Ramos (cell line): ENCODE results near the gene DENND6B.

Source experiments
- in situ Hi-C: fragments of 300-500 bp; cut with MboI; formaldehyde crosslinking; loops from one replicate; pipeline ENCODE4 v1.14.3; 2022; ENCODE audit warnings: low sequenced_read_pairs; ENCODE audit not compliant: unreplicated experiment

The DENND6B gene

DNA sequence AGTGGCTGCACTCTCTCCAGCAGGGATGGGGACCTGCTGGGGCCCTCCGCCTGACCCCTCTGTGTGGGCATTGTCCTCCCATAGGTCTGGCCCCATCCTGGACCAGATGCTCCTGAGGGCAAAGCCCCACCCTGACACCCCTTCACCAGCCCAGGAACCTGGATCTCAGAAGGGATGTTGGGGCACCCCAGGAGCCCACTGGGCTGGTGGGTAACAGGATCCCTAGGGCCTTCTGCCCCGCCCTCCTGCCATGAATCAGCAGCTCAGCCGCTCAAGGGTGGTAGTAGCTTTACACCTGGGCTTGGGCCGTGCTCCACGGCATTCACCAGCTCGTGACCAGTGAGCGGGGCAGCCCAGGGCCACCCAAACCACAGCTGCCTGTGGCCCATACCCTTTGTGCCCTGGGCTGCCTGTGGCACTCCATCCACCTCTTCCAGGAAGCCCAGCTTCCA, 64.3 kb downstream of the DENND6B start:
- in situ Hi-C loops, result no loop called here

DNA sequence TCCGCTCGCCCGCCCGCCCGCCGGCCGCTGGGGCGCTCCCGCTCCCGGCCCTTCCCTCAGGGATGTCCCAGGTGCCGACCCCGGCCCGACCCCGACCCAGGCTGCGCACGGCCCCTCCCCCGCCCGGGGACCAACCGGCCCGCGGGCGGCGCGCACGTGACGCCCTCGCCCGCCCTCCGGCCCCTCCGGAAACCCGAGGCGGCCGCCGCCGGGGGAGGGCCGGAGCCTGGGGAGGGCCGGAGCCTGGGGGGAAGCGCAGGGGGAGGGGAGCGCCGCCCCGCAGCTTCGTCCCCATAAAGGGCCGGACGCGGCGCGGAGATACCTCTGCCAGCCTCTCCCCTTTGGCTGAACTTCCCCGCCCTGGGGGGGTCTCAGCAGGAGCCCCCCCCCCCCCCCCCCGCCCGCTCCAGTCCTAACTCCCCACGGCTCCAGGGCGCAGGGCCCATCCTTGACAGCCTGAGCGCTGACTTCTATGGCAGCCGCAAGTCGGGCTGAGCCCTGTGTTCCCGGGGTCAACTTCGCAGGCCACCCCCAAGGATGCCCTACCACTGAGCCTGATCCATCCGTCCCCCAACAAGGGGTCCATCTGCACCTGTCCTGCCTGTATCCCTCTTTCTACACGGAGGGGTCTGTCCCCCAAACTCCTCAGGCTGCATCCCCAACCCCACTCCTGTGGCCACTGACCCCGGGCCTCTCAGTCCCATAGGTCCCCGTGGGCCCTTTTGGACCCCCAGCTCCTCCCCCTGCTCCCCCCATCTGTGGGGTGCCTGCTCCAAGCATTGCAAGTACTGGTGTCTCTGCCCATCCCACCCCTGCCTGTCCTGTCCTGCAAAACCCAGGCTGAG, 65.0 kb downstream of the DENND6B start, which contains the start of gene MAPK12:
MAPK12 (minus strand) TSS at position 69 of the 845 bp plus-strand sequence. CDS start 174 bp downstream, outside the sequence.
- in situ Hi-C loops, result no loop called here

DNA sequence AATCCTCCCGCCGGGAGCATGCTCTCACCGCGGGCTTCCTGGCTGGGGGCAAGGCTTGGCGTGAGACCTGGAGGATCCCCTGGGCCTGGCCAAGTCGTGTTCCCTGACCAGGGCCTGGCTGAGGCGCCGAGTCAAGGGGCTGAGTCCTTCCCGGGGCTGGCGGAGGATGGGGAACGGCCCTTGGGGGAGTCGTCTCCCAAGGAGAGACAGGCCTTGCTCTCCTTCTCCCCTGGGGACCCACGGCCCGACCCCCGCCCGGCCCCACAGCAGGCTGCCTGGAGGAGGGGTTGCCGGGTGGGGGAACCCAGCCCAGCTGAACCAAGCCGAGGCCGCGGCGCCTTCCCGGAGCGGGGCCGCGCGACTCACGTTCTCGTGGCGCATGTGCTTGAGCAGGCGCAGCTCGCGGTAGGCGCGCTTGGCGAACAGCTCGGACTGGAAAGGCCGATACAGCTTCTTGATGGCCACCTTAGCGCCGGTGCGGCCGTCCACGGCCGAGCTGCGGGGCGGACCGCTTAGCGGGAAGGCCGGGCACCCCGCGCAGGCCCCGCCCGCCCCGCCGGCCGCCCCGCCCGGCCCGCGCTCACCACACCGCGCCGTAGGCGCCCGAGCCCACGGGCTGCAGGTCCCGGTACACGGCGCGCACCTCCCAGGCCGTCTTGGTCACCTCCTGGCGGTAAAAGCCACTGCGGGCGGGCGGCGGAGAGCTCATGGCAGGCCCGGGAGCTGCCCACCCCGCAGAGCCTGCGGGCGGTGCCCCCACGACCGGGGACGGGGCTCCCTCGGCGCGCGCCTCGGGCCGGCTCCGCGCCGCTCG, 65.8 kb downstream of the DENND6B start:
- in situ Hi-C loops, result no loop called here

DNA sequence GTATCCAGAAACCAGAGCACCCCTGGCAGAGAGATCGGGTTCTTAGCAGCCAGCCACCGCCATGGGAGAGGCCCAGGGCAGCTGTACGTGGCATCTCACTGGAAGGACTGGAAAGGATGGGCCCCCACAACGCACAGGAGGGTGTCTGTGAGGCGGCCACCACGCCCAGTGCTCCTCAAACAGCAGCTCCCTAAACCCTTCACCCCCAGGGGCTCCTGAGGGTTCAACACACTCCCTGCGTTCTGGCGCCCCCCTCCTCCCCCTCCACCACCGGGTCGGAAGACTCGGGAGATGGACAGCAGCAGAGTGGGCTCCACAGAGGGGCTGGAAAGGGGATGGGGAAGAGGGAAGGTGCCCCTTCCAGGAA, 66.4 kb downstream of the DENND6B start:
- in situ Hi-C loops, result no loop called here

DNA sequence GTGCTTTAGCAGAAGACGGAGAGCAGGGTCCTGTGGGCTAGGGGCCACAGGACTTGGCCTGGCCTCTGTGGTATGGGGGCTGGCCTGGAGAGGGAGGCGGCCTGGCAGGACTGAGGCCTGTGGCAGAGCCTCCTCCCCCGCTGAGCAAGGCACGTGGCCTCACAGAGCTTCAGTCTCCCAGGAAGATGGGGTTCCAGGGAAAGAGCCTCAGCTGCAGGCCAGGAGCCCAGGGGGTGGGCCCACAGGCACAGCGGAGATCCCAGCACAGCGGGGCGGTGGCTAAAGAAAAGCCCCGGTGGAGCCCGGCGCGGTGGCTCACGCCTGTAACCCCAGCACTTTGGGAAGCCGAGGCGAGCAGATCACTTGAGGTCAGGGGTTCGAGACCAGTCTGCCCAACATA, 67.5 kb downstream of the DENND6B start:
- in situ Hi-C loops, result no loop called here
